Head of caudate nucleus (tissue), 42 donors: ENCODE results near the gene MMD2.
"Not testable (repeated sequence)": the region's sequence is repeated elsewhere in the genome, so short reads cannot be mapped to it uniquely, and the experiment has no call there.

Source experiments
- DNase-seq, 42 donors: peaks; one replicate each; pipeline versions ENCODE4 v3.0.0 to v3.0.0-alpha.2; 2020 to 2021; ENCODE audit warnings: mixed read lengths in 7 of 42
- intact Hi-C: fragments of 100-400 bp; cut with DNase I; formaldehyde crosslinking; loops from one replicate; pipeline ENCODE4 v1.15.0; 2022

The MMD2 gene

DNA sequence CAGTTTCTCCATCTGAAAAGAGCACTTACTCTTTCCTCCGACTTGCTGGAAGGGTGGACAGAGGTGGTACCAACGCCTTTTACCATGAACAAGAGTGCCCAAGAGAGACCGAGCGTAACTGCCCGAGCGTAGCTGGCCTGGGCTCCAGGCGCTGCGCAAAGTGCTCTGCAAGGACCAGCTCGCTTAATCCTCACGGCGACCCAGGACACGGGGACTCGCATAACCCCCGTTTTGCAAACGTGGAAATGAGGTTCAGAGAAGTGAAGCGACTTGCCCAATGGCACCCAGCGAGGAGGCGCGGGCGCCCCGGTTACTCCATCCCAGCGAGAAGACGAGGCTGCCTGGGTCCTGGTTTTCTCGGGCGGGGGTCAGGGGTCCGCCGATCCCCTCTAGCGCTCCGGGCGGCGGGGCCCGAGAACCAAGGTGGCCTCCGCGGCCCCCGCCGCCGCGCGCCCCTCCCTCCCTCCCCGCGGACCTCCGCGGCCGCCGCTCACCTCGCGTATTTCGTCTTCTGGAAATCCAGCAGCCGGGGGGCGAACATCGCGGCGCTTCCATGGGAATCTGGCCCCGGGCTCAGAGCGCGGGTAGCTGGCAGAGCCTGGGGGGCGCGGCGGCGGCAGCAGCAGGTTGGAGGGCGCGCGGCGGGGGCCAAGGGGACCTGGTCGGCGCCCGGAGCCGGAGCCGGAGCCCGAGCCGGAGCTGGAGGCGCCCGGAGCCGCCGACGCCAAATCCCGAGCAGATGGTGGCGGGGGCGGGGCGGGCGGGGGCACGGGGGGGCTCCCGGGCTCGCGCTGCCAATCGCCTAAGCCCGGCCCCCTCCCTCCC lies at the start of gene MMD2:
Gene MMD2, minus strand, starts transcription at position 711 of the 825 bp plus-strand sequence. Its CDS starts 170 bp downstream, at position 541.
- peak in 20 of 42 donors; percentile 8 to 55 (median 41) for DNase-seq
- intact Hi-C loops = no loop called here

DNA sequence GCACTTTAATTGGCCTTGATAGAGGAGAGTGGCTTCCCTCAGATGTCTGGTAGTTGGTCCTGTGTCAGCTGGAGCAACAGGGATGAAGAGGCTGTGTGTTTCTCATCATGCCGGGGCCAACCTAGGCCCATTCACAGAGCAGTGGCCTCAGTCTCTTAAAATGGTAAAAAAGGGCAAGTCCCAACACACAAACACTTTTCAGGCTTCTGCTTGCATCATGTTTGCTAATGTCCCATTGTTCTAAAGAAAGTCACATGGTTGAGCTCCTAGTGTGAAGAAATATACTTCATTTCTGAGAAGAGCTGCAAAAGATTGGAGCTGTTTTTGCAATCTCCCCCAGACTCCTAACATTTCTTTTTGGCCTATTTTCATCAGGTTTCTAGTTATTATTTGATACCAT lies 46.1 kb upstream of the MMD2 start:
- intact Hi-C loops = no loop called here
- peak in 1 of 42 donors; percentile 37 for DNase-seq

DNA sequence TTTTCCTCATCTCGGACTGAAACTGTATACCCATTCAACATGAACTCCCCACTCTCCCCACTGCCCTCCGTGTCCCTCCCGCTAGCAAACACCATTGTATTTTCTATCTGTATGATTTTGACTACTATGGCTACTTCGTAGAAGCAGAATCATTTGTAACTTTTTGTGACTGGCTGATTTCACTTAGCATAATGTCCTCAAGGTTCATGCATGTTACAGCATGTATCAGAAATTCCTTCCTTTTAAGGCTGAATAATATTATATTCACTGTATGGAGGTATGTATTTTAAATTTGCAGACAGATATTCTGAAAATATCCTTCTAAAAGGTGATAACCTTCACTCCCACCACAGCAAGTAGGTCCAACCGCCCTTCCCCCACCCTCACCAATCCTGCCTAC lies 42.9 kb upstream of the MMD2 start:
- intact Hi-C loops = no loop called here
- peak in 1 of 42 donors; percentile 32 for DNase-seq

DNA sequence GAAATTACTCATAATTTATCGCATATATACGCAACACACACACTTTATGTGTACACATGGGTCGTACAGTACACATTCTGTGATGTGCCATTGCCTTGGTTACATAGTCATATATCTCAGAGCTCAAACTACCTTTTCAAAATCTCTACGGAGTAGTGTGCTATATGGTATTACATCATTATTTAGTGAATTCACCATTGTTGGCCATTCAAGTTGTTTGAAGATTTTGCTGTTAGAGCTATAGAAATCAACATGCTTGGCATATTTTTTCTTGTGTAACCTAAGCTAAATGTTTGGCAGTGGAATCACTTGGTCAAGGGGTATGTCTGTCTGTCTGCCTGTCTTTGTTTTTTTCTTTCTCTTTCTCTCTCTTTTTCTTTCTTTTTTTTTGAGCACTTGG lies 42.0 kb upstream of the MMD2 start:
- intact Hi-C loops = no loop called here
- DNase-seq = no peak

DNA sequence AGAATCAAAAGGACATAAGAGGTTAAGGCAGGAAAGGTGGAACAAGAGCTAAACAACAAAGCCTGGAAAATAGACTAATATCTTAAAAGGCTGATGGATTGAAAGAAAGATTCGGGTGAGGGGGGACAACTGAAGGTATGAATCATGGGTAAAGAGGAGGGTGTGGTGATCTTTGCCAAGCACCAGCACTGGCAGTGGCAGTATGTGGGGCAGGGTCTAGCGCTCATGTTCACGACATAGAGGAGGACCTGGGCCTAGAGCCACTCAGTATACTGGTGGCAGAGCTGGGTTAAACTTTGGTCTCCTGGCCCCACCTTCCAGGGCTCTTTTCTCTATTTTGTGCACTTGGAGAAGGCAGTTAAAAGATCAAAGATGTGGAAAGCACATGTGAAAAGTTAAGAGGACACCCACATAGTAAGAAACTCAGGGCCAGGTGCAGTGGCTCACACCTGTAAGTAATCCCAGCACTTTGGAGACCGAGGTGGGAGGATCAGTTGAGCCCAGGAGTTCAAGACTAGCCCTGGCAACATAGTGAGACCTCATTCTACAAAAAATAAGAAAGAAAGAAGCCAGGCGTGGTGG lies 40.5 kb upstream of the MMD2 start:
- intact Hi-C loops = no loop called here

DNA sequence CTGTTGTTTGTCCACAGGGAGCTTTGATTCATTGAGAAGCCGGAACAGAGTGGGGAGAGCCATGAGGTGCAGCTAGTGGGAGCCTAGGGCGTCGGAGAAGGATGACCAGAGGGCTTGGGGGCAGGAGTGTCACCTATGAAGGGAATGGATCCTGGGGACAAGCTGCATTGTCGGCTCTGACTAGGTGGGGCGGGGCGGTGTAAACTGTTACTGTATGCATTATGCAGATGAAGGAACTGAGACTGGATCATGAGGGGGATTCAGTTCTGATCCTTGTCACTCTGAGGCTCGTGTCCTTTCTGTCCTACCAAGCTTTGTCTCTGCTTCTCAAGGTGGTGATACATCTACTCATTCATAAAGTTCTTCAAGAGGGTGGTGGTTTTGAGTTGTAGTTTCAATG lies 39.9 kb upstream of the MMD2 start:
- DNase-seq = peak in 1 of 42 donors; percentile 21
- intact Hi-C loops = no loop called here

More for the DNA sequence above, 40.5 kb upstream of the MMD2 start:
- DNase-seq = peak in 1 of 42 donors; percentile 35

DNA sequence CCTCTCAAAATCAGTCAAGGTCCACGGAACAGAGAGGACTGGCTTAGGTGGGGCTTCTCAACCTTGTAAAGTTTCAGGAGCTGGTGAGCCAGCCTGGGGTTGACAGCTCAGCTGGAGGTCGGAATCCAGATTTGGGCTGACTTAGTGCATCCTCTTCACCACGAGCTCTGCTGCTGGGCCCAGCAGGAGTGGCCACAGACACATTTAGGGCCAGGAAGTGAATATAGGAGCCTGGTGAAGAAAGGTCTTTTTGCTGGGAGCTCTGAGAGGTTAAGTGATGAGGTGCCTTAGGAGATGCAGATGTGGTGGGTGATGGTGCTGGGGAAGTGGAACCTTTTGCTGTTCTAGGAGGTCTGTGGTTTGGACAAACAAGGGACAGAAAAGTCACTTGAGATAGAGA lies 39.3 kb upstream of the MMD2 start:
- peak in 1 of 42 donors; percentile 35 for DNase-seq
- intact Hi-C loops = no loop called here

- intact Hi-C loops = no loop called here
- peak in 1 of 42 donors; percentile 26 for DNase-seq
These were observed 37.8 kb upstream of the MMD2 start for GRCh38 chr7:4996696-4997222.

- intact Hi-C loops = no loop called here
These were observed 36.5 kb upstream of the MMD2 start for GRCh38 chr7:4995429-4995969.

GRCh38 chr7:4993471-4993870 lies 34.5 kb upstream of the MMD2 start:
- DNase-seq = no peak
- intact Hi-C loops = no loop called here

More at GRCh38 chr7:4995429-4995969, 36.5 kb upstream of the MMD2 start:
- peak in 5 of 42 donors; percentile 8 to 47 (median 13) for DNase-seq

DNA sequence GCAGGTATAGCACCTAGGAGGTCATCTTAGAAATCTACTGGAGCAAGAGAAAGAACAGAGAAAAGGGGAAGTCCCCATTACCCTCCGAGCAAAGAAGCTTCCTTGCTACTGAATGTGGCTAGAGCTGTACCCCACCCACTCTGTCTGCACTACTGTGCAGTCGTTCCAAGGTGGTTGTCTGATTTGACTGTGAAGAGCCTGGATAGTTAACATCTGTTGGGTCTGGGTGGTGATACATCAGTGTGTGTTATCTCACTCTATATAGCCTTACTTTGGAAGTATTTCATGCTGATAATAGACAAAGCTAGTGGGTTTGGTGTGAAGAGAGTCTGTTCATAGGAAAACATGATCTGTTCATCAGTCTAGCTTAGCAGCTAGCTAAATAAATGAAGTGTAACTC lies 23.8 kb upstream of the MMD2 start:
- intact Hi-C loops, DNase-seq: not testable (repeated sequence)

DNA sequence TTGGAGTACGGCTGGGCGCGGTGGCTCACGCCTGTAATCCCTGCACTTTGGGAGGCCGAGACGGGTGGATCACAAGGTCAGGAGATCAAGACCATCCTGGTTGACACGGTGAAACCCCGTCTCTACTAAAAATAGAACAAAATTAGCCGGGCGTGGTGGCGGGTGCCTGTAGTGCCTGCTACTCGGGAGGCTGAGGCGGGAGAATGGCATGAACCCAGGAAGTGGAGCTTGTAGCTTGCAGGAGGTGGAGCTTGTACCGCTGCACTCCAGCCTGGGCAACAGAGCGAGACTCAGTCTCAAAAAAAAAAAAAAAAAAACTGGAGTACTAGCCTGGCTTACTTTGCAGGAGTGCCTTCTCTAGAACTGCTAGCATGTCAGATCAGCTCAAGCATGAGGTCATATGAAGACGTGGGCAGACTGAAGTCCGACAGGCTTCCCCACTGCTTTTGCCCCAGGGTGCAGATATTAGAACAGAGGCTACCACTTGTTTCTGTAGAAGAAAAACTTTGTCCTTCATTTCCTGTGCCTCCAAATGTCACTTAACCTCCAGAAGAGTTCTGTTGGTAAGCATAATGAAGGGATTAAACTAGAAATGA lies 22.4 kb upstream of the MMD2 start:
- DNase-seq = peak in 1 of 42 donors; percentile 31
- intact Hi-C loops = not testable (repeated sequence)

- intact Hi-C loops, DNase-seq: not testable (repeated sequence)
These were observed 16.6 kb upstream of the MMD2 start for GRCh38 chr7:4975626-4976025.

DNA sequence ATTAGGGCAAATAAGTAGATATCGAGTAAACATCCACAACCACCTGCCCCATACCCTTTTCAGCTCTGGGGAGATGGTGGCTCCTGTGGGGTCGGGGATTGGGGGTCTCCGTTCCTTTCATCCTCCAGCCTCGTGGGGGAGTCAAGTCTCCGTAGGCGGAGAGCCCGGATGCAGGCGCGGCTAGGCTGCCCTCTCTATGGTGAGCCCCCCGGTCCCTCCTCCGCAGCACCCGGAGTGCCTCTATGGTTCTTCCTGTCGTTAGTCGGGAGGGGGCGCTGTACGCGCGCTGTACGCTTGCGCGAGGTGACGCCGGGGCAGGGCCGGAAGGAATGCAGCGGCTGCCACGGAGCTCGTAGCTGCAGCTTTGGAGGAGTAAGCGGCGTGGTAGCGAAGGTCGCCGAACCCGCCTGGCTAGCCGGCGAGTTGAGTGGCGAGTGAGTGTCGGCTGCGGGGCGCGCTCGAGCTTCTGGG lies 14.8 kb upstream of the MMD2 start:
- intact Hi-C loops = no loop called here
- DNase-seq = peak; percentile 73 to 96 (median 91)

- DNase-seq, intact Hi-C loops: not testable (repeated sequence)
These were observed 13.5 kb upstream of the MMD2 start for GRCh38 chr7:4972446-4972845.

DNA sequence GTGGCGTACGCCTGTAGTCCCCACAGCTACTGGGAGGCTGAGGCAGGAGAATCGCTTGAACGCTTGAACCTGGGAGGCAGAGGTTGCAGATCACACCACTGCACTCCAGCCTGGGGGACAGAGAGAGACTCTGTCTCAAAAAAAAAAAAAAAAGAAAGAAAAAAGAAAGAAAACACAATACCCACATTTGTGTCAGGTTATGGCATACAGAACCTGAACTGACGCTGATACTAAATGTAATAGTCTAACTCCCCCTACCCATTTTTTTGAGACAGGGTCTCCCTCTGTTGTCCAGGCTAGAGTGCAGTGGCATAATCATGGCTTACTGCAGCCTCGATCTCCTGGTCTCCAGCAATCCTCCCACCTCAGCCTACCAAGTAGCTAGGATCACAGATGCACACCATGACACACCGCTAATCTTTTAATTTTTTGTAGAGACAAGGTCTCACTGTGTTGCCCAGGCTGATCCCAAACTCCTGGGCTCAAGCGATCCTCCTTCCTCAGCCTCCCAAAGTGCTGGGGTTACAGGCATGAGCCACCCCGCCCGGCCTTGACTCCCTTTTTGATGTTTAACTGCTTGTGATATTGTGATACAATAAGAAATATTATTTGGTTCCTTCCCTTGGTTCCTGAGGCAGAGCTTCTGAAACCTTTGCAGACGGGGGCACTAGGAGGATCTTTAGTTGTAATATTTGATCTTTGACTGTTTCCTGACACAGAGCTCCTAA lies 6.5 kb upstream of the MMD2 start:
- intact Hi-C loops = no loop called here
- DNase-seq = peak in 1 of 42 donors; percentile 8

- intact Hi-C loops = no loop called here
- peak in 2 of 42 donors; percentile 4 to 12 for DNase-seq
These were observed 5.5 kb upstream of the MMD2 start for GRCh38 chr7:4964506-4964905.

- DNase-seq = peak in 36 of 42 donors; percentile 40 to 90 (median 66)
- intact Hi-C loops = no loop called here
These were observed 4.1 kb upstream of the MMD2 start for GRCh38 chr7:4962872-4963775.
